ENCODE data around the gene OCA2.
"Not testable (repeated sequence)": the region's sequence is repeated elsewhere in the genome, so short reads cannot be mapped to it uniquely, and the experiment has no call there.

The OCA2 gene

GRCh38 chr15:28019594-28020309 is 79.4 kb downstream of the OCA2 start:
- Histone ChIP-seq H3K27me3 (ENCODE audit: low read depth, low read length) (no peaks in the 10 kb centered on the region), H3K4me1 (ENCODE audit: control insufficient read depth in 1 of 2, insufficient read depth in 2 of 2, low read length in 2 of 2) (no peaks in the 10 kb centered on the region), H3K9me3 (ENCODE audit: control insufficient read depth in 1 of 2, low read length in 2 of 2) (no peaks in the 10 kb centered on the region), H3K36me3 (ENCODE audit: control insufficient read depth in 1 of 2, insufficient read depth in 2 of 2, low read length in 2 of 2) (no peaks in the 10 kb centered on the region), H3K4me3 (ENCODE audit: low read depth in 1 of 2, low read length in 2 of 2) (no peak overlapping the region), H3K27ac (ENCODE audit: low read length) (no peak overlapping the region)

GRCh38 chr15:28018291-28019044 is 80.6 kb downstream of the OCA2 start:
- Histone ChIP-seq H3K4me1 (ENCODE audit: control insufficient read depth in 1 of 2, insufficient read depth in 2 of 2, low read length in 2 of 2) (no peaks in the 10 kb centered on the region), H3K9me3 (ENCODE audit: control insufficient read depth in 1 of 2, low read length in 2 of 2) (no peaks in the 10 kb centered on the region), H3K27ac (ENCODE audit: low read length) (no peak overlapping the region), H3K4me3 (ENCODE audit: low read depth in 1 of 2, low read length in 2 of 2) (no peak overlapping the region), H3K27me3 (ENCODE audit: low read depth, low read length) (no peaks in the 10 kb centered on the region), H3K36me3 (ENCODE audit: control insufficient read depth in 1 of 2, insufficient read depth in 2 of 2, low read length in 2 of 2) (no peaks in the 10 kb centered on the region)

- Histone ChIP-seq H3K4me1 (ENCODE audit: control insufficient read depth in 1 of 2, insufficient read depth in 2 of 2, low read length in 2 of 2) (no peaks in the 10 kb centered on the region), H3K36me3 (ENCODE audit: control insufficient read depth in 1 of 2, insufficient read depth in 2 of 2, low read length in 2 of 2) (no peaks in the 10 kb centered on the region), H3K27ac (ENCODE audit: low read length) (no peak overlapping the region), H3K9me3 (ENCODE audit: control insufficient read depth in 1 of 2, low read length in 2 of 2) (no peaks in the 10 kb centered on the region), H3K27me3 (ENCODE audit: low read depth, low read length) (no peaks in the 10 kb centered on the region), H3K4me3 (ENCODE audit: low read depth in 1 of 2, low read length in 2 of 2) (no peak overlapping the region)
These were observed 81.6 kb downstream of the OCA2 start for GRCh38 chr15:28017423-28017924.

GRCh38 chr15:28015855-28016254 is 83.3 kb downstream of the OCA2 start:
- Histone ChIP-seq H3K27me3 (ENCODE audit: low read depth, low read length) (no peaks in the 10 kb centered on the region), H3K9me3 (ENCODE audit: control insufficient read depth in 1 of 2, low read length in 2 of 2) (no peaks in the 10 kb centered on the region), H3K36me3 (ENCODE audit: control insufficient read depth in 1 of 2, insufficient read depth in 2 of 2, low read length in 2 of 2) (no peaks in the 10 kb centered on the region), H3K27ac (ENCODE audit: low read length) (no peak overlapping the region), H3K4me3 (ENCODE audit: low read depth in 1 of 2, low read length in 2 of 2) (no peak overlapping the region), H3K4me1 (ENCODE audit: control insufficient read depth in 1 of 2, insufficient read depth in 2 of 2, low read length in 2 of 2) (no peaks in the 10 kb centered on the region)

- Histone ChIP-seq H3K27me3 (ENCODE audit: low read depth, low read length) (no peaks in the 10 kb centered on the region), H3K27ac (ENCODE audit: low read length) (no peak overlapping the region), H3K36me3 (ENCODE audit: control insufficient read depth in 1 of 2, insufficient read depth in 2 of 2, low read length in 2 of 2) (no peaks in the 10 kb centered on the region), H3K4me1 (ENCODE audit: control insufficient read depth in 1 of 2, insufficient read depth in 2 of 2, low read length in 2 of 2) (no peaks in the 10 kb centered on the region), H3K9me3 (ENCODE audit: control insufficient read depth in 1 of 2, low read length in 2 of 2) (no peaks in the 10 kb centered on the region), H3K4me3 (ENCODE audit: low read depth in 1 of 2, low read length in 2 of 2) (no peak overlapping the region)
These were observed 84.4 kb downstream of the OCA2 start for GRCh38 chr15:28014623-28015200.

GRCh38 chr15:28013976-28014375 is 85.1 kb downstream of the OCA2 start:
- Histone ChIP-seq H3K9me3 (ENCODE audit: control insufficient read depth in 1 of 2, low read length in 2 of 2) (no peaks in the 10 kb centered on the region), H3K4me1 (ENCODE audit: control insufficient read depth in 1 of 2, insufficient read depth in 2 of 2, low read length in 2 of 2) (no peaks in the 10 kb centered on the region), H3K4me3 (ENCODE audit: low read depth in 1 of 2, low read length in 2 of 2) (no peak overlapping the region), H3K27me3 (ENCODE audit: low read depth, low read length) (no peaks in the 10 kb centered on the region), H3K27ac (ENCODE audit: low read length) (no peak overlapping the region), H3K36me3 (ENCODE audit: control insufficient read depth in 1 of 2, insufficient read depth in 2 of 2, low read length in 2 of 2) (no peaks in the 10 kb centered on the region)

- no peaks in the 10 kb centered on the region for H3K9me3 ChIP-seq (ENCODE audit: control insufficient read depth in 1 of 2, low read length in 2 of 2)
- no peaks in the 10 kb centered on the region for H3K36me3 ChIP-seq (ENCODE audit: control insufficient read depth in 1 of 2, insufficient read depth in 2 of 2, low read length in 2 of 2)
- no peak overlapping the region for H3K27ac ChIP-seq (ENCODE audit: low read length)
- no peaks in the 10 kb centered on the region for H3K4me1 ChIP-seq (ENCODE audit: control insufficient read depth in 1 of 2, insufficient read depth in 2 of 2, low read length in 2 of 2)
- H3K4me3 ChIP-seq (ENCODE audit: low read depth in 1 of 2, low read length in 2 of 2), result no peak overlapping the region
- H3K27me3 ChIP-seq (ENCODE audit: low read depth, low read length), result no peaks in the 10 kb centered on the region
These were observed 85.6 kb downstream of the OCA2 start for GRCh38 chr15:28013480-28013879.

GRCh38 chr15:28012231-28012630 is 86.9 kb downstream of the OCA2 start:
- H3K27ac ChIP-seq (ENCODE audit: low read length), result no peak overlapping the region
- no peak overlapping the region for H3K4me3 ChIP-seq (ENCODE audit: low read depth in 1 of 2, low read length in 2 of 2)
- H3K27me3 ChIP-seq (ENCODE audit: low read depth, low read length), result no peaks in the 10 kb centered on the region
- H3K4me1 ChIP-seq (ENCODE audit: control insufficient read depth in 1 of 2, insufficient read depth in 2 of 2, low read length in 2 of 2), result no peaks in the 10 kb centered on the region
- H3K9me3 ChIP-seq (ENCODE audit: control insufficient read depth in 1 of 2, low read length in 2 of 2), result no peaks in the 10 kb centered on the region
- no peaks in the 10 kb centered on the region for H3K36me3 ChIP-seq (ENCODE audit: control insufficient read depth in 1 of 2, insufficient read depth in 2 of 2, low read length in 2 of 2)

- not testable (repeated sequence) for H3K27me3 ChIP-seq (ENCODE audit: low read depth, low read length); H3K9me3 ChIP-seq (ENCODE audit: control insufficient read depth in 1 of 2, low read length in 2 of 2); H3K36me3 ChIP-seq (ENCODE audit: control insufficient read depth in 1 of 2, insufficient read depth in 2 of 2, low read length in 2 of 2); H3K4me1 ChIP-seq (ENCODE audit: control insufficient read depth in 1 of 2, insufficient read depth in 2 of 2, low read length in 2 of 2); H3K4me3 ChIP-seq (ENCODE audit: low read depth in 1 of 2, low read length in 2 of 2); H3K27ac ChIP-seq (ENCODE audit: low read length)
These were observed 90.9 kb downstream of the OCA2 start for GRCh38 chr15:28008175-28008574.

GRCh38 chr15:28006116-28006905 is 92.8 kb downstream of the OCA2 start:
- H3K4me1 ChIP-seq (ENCODE audit: control insufficient read depth in 1 of 2, insufficient read depth in 2 of 2, low read length in 2 of 2), result no peaks in the 10 kb centered on the region
- H3K4me3 ChIP-seq (ENCODE audit: low read depth in 1 of 2, low read length in 2 of 2), result no peak overlapping the region
- no peaks in the 10 kb centered on the region for H3K36me3 ChIP-seq (ENCODE audit: control insufficient read depth in 1 of 2, insufficient read depth in 2 of 2, low read length in 2 of 2)
- no peak overlapping the region for H3K27ac ChIP-seq (ENCODE audit: low read length)
- H3K9me3 ChIP-seq (ENCODE audit: control insufficient read depth in 1 of 2, low read length in 2 of 2), result no peaks in the 10 kb centered on the region
- no peaks in the 10 kb centered on the region for H3K27me3 ChIP-seq (ENCODE audit: low read depth, low read length)

- no peaks in the 10 kb centered on the region for H3K27me3 ChIP-seq (ENCODE audit: low read depth, low read length)
- H3K4me3 ChIP-seq (ENCODE audit: low read depth in 1 of 2, low read length in 2 of 2), result no peak overlapping the region
- no peak overlapping the region for H3K27ac ChIP-seq (ENCODE audit: low read length)
- H3K4me1 ChIP-seq (ENCODE audit: control insufficient read depth in 1 of 2, insufficient read depth in 2 of 2, low read length in 2 of 2), result no peaks in the 10 kb centered on the region
- H3K36me3 ChIP-seq (ENCODE audit: control insufficient read depth in 1 of 2, insufficient read depth in 2 of 2, low read length in 2 of 2), result no peaks in the 10 kb centered on the region
- no peaks in the 10 kb centered on the region for H3K9me3 ChIP-seq (ENCODE audit: control insufficient read depth in 1 of 2, low read length in 2 of 2)
These were observed 94.0 kb downstream of the OCA2 start for GRCh38 chr15:28005004-28005527.

Data from muscle layer of duodenum (tissue), 2 donors.